Measurements from ENCODE around the gene KRT35. TPM values are rescaled to one million over a fixed set of nuclear protein-coding genes. Genes with fewer than 3 reads are reported as not detected.
A peak's percentile ranks its signal among the peaks of the same experiment; 100 is the strongest.

Gene KRT35
- total RNA-seq, 2 donors from 2014 or later, result not detected

DNA sequence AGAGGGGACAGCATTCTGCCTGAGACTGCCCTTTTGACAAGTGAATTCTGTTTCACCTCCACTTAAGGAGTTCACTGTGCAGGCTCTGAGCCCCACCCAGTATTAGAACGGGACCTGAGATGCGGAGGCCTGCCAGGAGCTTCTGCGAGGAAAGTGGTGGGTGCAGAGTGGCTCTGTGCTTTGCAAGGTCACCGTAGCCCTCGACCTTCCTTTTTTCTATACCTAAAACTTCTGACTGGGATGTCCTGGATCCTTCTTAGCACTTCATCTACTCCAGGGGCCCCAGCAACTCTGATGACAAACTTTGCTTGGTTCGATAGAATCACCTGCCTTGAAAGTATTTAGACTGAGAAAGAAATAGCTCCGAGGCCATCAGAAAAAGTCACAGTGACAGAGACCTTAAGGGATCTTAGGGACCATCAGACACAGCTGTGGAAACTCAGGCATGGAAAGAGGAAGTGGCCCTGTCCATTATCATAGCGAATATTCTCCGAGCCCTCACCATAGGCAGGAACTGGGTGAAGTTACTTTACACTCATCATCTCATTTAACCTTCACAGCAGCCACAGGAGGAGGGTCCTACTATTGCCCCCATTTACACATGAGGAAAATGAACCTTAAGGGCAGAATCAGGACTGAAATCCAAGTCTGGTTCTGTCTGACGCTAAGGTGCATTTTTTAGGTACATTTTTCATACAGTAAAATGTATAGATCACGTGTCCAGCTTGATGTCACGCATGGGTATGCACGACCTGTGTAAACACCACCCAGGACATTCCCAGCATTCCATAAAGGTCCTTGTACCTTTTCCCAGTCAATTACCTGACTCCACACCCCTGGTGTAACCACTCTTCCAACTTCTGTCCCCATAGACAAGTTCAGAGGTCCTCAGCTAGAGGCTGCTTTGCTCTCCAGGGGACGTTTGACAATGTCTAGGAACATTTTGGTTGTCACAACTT is 25.1 kb upstream of the KRT35 start:
- no peaks in the 10 kb centered on the region for H3K27me3 Mint-ChIP-seq
- no peaks in the 10 kb centered on the region for H3K4me1 Mint-ChIP-seq
- H3K9me3 ChIP-seq (ENCODE audit: control insufficient read depth, low read length, poor library complexity, severe bottlenecking), result no peaks in the 10 kb centered on the region
- H3K27ac Mint-ChIP-seq, result no peak overlapping the region
- ATAC-seq (no peak), DNase-seq (no peak)
- H3K4me3 Mint-ChIP-seq, result no peak overlapping the region
- no peaks in the 10 kb centered on the region for H3K36me3 Mint-ChIP-seq (ENCODE audit: low read depth)

DNA sequence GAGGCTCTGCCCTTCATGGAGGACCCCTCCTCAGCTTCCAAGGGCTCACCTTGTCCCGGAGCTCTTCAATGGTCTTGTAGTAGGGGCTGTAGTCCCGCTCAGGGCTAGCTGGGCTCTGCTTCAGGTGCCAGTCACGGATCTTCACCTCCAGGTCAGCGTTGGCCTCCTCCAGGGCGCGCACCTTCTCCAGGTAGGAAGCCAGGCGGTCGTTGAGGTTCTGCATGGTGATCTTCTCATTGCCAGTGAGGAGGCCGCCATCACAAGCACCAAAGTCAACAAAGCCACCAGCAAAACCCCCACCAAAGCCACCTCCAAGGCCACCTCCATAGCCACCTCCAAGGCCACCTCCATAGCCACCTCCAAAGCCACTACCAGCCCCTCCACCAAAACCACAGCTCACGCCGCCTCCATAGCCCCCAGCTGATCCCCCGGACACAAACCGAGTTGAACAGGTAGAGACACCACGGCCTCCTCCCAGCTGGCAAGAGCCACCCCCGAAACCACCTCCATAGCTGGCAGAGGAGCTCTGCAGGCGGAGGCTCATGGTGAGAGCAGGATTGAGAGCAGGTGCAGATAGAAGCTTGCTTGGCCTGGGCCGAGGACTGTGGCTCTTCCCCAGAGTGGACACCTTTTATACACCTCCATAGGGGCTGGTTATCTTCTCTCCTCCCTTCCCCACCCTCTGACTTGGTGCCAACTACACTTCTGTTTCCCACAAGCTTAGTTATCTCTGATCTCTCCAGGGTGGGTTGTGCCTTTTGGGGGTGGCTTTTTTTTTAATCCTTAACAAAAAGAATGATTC is 24.3 kb upstream of the KRT35 start, which contains the start of gene KRT13:
TSS of gene KRT13 (minus strand) at position 606 of the 802 bp plus-strand sequence. CDS start at position 544, 62 bp downstream.
- Mint-ChIP-seq H3K4me3 (no peak within 1 kb of the TSS), H3K4me1 (peaks cover 2% of the 10 kb centered on the region), H3K36me3 (ENCODE audit: low read depth) (no peaks in the 10 kb centered on the region)

DNA sequence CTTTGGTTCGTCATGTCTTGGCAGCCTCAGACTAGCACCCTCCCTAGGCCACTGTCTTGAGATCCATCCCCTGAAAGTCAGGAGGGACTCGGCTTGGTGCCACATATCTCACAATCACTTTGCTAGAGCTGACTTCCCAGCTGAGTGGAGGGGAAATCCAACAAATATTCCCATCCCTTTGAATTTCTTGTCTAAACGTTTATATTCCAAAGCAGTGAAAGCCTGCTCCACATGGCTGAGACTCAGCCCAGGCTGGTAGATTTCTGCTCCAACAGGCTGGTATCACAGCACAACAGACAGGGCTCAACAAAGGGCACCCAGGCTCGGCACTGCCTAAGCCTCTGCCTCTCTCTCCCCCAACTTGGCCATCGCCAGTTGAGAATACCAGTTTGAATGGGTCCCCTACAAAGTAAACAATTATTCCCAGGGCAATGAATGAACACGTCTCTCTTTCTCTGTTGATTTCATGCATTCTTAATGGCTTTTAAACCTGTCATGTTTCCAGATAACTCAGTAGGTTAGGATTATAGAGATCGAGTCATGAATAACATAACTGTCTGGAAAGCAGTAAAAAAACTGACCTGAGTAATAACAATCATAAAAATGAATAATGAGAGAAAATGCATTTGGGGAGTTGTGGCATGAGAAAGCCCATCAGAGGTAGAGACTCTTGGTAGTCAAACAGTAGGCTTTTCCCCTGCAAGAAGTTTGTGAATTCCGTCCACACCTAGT is 23.5 kb upstream of the KRT35 start:
- H3K27me3 Mint-ChIP-seq, result peaks cover 8% of the 10 kb centered on the region
- no peaks in the 10 kb centered on the region for H3K36me3 Mint-ChIP-seq (ENCODE audit: low read depth)
- H3K4me1 Mint-ChIP-seq, result peaks cover 10% of the 10 kb centered on the region
- no peak overlapping the region for H3K4me3 Mint-ChIP-seq
- no peak overlapping the region for H3K27ac Mint-ChIP-seq
- no peaks in the 10 kb centered on the region for H3K9me3 ChIP-seq (ENCODE audit: control insufficient read depth, low read length, poor library complexity, severe bottlenecking)
- no peak for DNase-seq
- ATAC-seq, result no peak

More for the DNA sequence above, 24.3 kb upstream of the KRT35 start, which contains the start of gene KRT13:
- no peak within 1 kb of the TSS for H3K27ac Mint-ChIP-seq
- peaks cover under 1% of the 10 kb centered on the region for H3K27me3 Mint-ChIP-seq
- no peak for ATAC-seq
- DNase-seq, result no peak
- H3K9me3 ChIP-seq (ENCODE audit: control insufficient read depth, low read length, poor library complexity, severe bottlenecking), result no peaks in the 10 kb centered on the region

DNA sequence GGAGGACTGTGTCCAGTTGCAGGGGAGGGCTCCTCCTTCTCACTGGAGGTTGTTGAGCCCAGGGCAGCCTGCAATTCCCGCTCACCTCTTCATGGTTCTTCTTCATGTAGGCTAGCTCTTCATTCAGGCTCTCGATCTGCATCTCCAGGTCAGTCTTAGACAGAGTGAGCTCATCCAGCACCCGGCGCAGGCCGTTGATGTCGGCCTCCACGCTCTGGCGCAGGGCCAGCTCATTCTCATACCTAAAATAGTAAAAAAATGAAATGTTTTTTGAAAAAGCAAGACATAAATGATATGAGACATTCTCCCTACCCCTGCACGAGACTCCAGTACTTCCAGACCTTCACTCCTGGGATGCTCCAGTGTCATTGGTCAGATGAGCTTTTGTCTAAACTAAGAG is 22.3 kb upstream of the KRT35 start:
- peaks cover 3% of the 10 kb centered on the region for H3K36me3 Mint-ChIP-seq (ENCODE audit: low read depth)
- H3K4me3 Mint-ChIP-seq, result no peak overlapping the region
- no peak overlapping the region for H3K27ac Mint-ChIP-seq
- H3K27me3 Mint-ChIP-seq, result peaks cover 10% of the 10 kb centered on the region
- H3K9me3 ChIP-seq (ENCODE audit: control insufficient read depth, low read length, poor library complexity, severe bottlenecking), result no peaks in the 10 kb centered on the region
- ATAC-seq (no peak), DNase-seq (no peak)
- peaks cover 13% of the 10 kb centered on the region for H3K4me1 Mint-ChIP-seq

DNA sequence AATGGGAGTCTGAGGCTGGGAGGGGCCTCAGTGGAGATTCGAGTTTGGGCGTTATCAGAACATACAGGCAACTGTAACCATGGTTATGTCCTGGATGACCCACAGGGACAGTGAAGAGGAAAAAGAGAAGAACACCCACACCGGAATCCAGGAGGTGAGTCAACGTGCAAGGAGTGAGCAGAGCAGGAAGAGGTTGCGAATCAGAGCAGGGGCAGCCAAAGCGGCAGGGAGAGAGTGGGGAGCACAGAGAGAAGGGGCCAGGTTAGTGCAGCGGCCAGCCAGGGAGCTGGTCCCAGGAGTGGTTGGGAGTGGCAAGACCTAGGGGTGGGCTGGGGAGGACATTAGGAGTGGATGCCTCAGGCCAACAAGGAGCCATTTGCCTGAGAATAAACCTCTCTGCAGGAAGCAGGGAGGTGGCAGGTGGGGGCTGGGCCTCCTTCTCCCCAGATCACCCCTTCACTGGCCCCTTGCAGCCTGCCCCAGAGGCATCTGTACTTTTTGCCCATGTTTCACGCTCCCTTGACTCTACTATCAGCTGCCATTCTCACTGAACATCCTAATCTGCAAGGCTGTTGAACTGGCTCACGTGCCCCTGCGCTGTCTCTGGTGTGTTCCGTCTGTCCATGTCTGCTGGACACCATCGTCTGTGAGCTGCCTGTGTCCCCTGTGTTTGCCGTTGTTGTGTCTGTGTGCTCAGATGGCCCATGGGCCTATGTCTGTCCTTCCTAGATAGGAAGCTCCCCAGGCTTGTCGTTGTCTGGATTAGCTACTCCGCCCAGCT is 19.4 kb upstream of the KRT35 start:
- DNase-seq (no peak), ATAC-seq (no peak)
- peaks cover 25% of the 10 kb centered on the region for H3K4me1 Mint-ChIP-seq
- H3K36me3 Mint-ChIP-seq (ENCODE audit: low read depth), result peaks cover 5% of the 10 kb centered on the region
- H3K4me3 Mint-ChIP-seq, result no peak overlapping the region
- peaks cover 10% of the 10 kb centered on the region for H3K27me3 Mint-ChIP-seq
- no peaks in the 10 kb centered on the region for H3K9me3 ChIP-seq (ENCODE audit: control insufficient read depth, low read length, poor library complexity, severe bottlenecking)
- H3K27ac Mint-ChIP-seq, result peak overlapping the region; percentile 87

DNA sequence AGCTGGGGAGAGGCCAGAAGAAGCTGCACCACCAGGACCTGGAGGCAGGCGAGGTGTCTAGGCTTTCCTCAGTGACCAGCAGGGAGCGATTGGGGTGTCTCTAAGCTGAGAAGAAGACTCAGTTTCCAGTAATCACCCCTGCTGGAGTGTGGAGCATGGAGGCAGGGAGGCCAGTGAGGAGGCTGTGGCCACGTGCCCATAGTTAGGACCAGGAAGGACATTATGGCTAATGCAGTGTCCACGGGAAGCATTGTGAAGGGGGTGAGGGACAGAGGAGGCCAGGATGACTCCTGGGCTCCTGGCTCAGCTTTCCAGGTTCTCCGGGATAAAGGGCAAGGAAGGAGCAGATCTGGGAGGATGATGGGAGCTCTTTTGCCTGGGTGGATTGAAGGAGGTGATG is 18.8 kb upstream of the KRT35 start:
- Mint-ChIP-seq H3K36me3 (ENCODE audit: low read depth) (peaks cover 5% of the 10 kb centered on the region), H3K27me3 (peaks cover 10% of the 10 kb centered on the region), H3K27ac (peak overlapping the region; percentile 87), H3K4me3 (no peak overlapping the region), H3K4me1 (peaks cover 28% of the 10 kb centered on the region)
- ATAC-seq, result no peak
- DNase-seq, result no peak
- H3K9me3 ChIP-seq (ENCODE audit: control insufficient read depth, low read length, poor library complexity, severe bottlenecking), result no peaks in the 10 kb centered on the region

DNA sequence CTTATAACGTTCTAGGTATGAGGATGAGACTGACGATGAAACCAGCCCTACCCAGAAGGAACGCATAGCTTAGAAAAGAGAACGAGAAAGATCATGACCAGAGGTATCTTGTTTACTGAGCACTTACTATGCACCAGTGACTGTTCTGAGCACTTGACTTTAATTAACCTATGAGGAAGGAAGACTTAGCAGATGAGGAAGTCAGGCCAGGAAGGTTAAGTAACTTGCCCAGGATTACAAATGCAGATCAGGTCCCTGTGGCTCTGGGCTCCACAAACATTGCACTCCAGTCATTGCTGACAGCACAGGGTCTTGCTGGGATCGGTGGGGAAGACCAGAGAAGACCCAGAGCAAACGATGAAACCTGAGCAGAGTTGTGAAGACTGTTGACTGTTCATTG is 17.3 kb upstream of the KRT35 start:
- DNase-seq (no peak), ATAC-seq (no peak)
- Mint-ChIP-seq H3K27me3 (peaks cover 10% of the 10 kb centered on the region), H3K36me3 (ENCODE audit: low read depth) (peaks cover 5% of the 10 kb centered on the region), H3K4me1 (peaks cover 31% of the 10 kb centered on the region), H3K27ac (no peak overlapping the region), H3K4me3 (no peak overlapping the region)
- H3K9me3 ChIP-seq (ENCODE audit: control insufficient read depth, low read length, poor library complexity, severe bottlenecking), result no peaks in the 10 kb centered on the region

DNA sequence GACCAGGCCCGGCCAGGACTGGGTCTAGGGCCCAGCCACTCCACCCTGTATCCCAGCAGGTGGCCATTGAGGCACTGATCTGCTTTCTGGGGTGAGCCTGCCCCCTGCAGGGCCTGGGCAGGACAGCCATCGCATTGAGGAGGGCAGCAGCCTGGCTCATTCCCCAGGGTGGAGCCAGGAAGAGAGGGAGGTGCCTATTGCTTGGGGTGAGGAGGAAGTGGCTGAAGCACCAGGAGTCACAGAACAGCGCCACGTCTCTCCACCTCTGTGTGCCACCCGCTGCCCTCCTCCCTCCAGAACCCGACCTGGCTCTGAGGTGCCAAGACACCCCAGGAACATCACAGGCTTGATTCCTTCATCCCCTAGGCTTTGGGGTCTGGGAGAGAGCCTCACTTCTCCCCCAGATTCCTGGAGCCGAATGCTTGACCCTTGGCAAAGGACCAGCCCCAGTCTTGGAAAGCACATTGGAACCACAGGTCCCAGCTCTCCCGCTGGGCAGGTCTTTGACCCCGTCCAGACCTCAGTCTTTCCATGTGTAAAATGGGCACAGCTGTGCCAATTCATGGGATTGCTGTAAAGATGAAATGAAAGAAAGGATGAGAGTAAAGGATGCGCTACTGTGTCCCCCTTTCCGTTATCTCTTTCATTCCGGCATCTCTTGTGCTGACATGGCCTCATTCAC is 16.0 kb upstream of the KRT35 start:
- ATAC-seq (peak; percentile 89), DNase-seq (peak; percentile 21 to 29 (median 23))
- peak overlapping the region; percentile 41 for H3K4me3 Mint-ChIP-seq

DNA sequence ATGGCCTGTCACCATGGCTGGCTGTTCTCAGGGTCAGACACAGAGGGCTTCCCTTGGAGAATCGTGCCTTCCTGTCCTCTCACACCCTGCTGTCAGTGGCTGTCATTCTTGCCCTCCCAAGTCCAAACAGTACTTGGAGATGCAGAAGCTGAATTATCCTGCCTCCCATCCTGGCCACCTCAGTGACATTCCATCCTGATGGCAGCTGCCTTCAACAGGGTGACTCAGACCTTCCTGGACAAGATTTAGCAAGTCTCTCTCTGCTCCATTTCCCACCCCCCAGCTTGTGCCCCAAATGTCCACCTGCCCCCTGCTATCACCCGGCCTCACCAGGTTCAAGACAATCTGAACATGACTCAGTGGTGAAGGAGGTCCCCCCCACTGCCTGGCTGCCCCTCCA is 13.6 kb upstream of the KRT35 start:
- Mint-ChIP-seq H3K4me1 (peaks cover 36% of the 10 kb centered on the region), H3K27ac (peak overlapping the region; percentile 53)
- ATAC-seq, result no peak

More for the DNA sequence above, 16.0 kb upstream of the KRT35 start:
- H3K27ac Mint-ChIP-seq, result peak overlapping the region; percentile 53
- H3K36me3 Mint-ChIP-seq (ENCODE audit: low read depth), result peaks cover 5% of the 10 kb centered on the region
- H3K9me3 ChIP-seq (ENCODE audit: control insufficient read depth, low read length, poor library complexity, severe bottlenecking), result no peaks in the 10 kb centered on the region
- peaks cover 35% of the 10 kb centered on the region for H3K4me1 Mint-ChIP-seq
- H3K27me3 Mint-ChIP-seq, result peaks cover 10% of the 10 kb centered on the region

DNA sequence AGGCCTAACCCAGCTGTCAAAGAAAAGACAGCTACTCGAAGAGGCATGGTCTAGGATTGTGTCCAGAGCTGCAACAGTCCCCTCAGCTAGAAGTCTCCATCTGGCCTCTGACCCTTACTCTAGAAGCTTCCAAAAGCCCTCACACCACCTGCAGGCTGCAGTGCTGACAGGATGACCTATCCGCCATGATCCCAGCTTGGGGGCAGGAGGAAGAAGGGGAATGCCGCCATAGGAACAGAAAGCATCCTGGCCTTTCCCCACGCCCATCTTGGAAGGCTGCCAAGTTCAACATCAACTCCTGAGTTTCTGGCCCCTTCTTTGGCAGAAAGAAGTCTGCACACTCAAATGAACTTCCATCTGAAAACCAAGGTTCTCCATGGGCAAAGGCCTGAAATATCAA is 11.8 kb upstream of the KRT35 start:
- H3K27ac Mint-ChIP-seq, result no peak overlapping the region
- DNase-seq (no peak), ATAC-seq (no peak)
- H3K27me3 Mint-ChIP-seq, result no peaks in the 10 kb centered on the region
- no peak overlapping the region for H3K4me3 Mint-ChIP-seq
- H3K36me3 Mint-ChIP-seq (ENCODE audit: low read depth), result no peaks in the 10 kb centered on the region
- H3K4me1 Mint-ChIP-seq, result peaks cover 33% of the 10 kb centered on the region
- no peaks in the 10 kb centered on the region for H3K9me3 ChIP-seq (ENCODE audit: control insufficient read depth, low read length, poor library complexity, severe bottlenecking)

More for the DNA sequence above, 13.6 kb upstream of the KRT35 start:
- Mint-ChIP-seq H3K4me3 (no peak overlapping the region), H3K27me3 (peaks cover 3% of the 10 kb centered on the region), H3K36me3 (ENCODE audit: low read depth) (peaks cover 5% of the 10 kb centered on the region)
- no peaks in the 10 kb centered on the region for H3K9me3 ChIP-seq (ENCODE audit: control insufficient read depth, low read length, poor library complexity, severe bottlenecking)
- no peak for DNase-seq

DNA sequence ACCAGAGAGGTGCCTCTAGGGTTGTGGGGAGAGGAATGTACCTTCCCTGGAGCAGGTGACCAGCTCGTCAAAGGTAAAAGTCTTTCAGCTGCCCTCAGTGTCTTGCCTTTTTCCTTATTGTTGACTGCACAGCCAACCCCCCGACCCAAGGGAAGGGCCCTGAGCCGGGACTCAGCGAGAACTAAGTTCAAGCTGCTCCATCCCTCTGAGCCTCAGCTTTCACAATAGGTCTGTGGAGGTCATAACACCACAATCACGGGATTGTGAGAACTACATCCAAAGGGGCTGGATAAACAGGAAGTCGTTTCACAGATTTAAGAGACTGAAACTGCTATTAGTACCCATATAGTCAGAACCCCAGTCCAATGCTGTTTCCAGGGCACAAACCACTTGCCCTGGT is 11.4 kb upstream of the KRT35 start:
- Mint-ChIP-seq H3K27ac (peak overlapping the region; percentile 62), H3K4me3 (no peak overlapping the region), H3K36me3 (ENCODE audit: low read depth) (no peaks in the 10 kb centered on the region), H3K27me3 (no peaks in the 10 kb centered on the region), H3K4me1 (peaks cover 33% of the 10 kb centered on the region)
- H3K9me3 ChIP-seq (ENCODE audit: control insufficient read depth, low read length, poor library complexity, severe bottlenecking), result no peaks in the 10 kb centered on the region
- ATAC-seq (no peak), DNase-seq (no peak)

DNA sequence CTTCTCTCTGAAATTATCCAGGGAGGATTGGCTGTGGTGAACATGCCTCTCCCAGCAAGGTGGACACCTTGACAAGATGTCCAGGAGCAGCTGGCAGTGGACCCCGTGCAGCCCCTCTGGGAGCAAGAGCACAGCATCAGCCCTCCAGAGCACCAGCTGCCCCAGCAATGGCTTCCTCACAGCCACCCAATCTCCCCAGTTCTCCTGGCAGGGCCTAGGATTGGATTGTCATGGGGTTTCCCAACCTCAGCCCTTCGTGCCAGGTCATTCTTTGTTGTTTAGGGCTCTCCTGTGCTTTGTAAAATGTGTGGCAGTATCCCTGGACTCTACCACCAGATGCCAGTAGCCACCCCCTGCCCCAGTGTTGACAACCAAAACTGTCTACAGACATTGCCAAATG is 10.5 kb upstream of the KRT35 start:
- Mint-ChIP-seq H3K27ac (peak overlapping the region; percentile 62), H3K4me3 (no peak overlapping the region), H3K36me3 (ENCODE audit: low read depth) (no peaks in the 10 kb centered on the region), H3K4me1 (peaks cover 26% of the 10 kb centered on the region), H3K27me3 (no peaks in the 10 kb centered on the region)
- H3K9me3 ChIP-seq (ENCODE audit: control insufficient read depth, low read length, poor library complexity, severe bottlenecking), result no peaks in the 10 kb centered on the region
- no peak for DNase-seq
- no peak for ATAC-seq

Data from T-helper 17 cell (primary cell).